ENCODE data around the gene VWF.

Gene VWF

GRCh38 chr12:6061660-6062059 lies 62.8 kb downstream of the VWF start:
- Histone ChIP-seq H3K36me3 (ENCODE audit: insufficient read depth, low read length) (no peaks in the 10 kb centered on the region), H3K27ac (ENCODE audit: low read depth, low read length, poor library complexity, severe bottlenecking) (no peak overlapping the region), H3K4me3 (ENCODE audit: low read depth, low read length, poor library complexity, severe bottlenecking) (no peak overlapping the region), H2AFZ (ENCODE audit: low read length) (no peak overlapping the region), H4K20me1 (ENCODE audit: insufficient read depth, low read length) (no peaks in the 10 kb centered on the region), H3K9me3 (ENCODE audit: low read length) (no peaks in the 10 kb centered on the region), H3K4me2 (ENCODE audit: low read length) (no peak overlapping the region), H3K9ac (ENCODE audit: low read length) (no peak overlapping the region), H3F3A (ENCODE audit: insufficient read depth, low read length) (no peaks in the 10 kb centered on the region), H3K4me1 (ENCODE audit: insufficient read depth, low read length, severe bottlenecking) (no peaks in the 10 kb centered on the region), H3K27me3 (ENCODE audit: insufficient read depth, low read length) (no peaks in the 10 kb centered on the region), H3K9me2 (ENCODE audit: low read depth, low read length) (no peaks in the 10 kb centered on the region), H3K79me2 (ENCODE audit: insufficient read depth, low read length) (no peaks in the 10 kb centered on the region)
- TF ChIP-seq CTCF (IDR thresholded peaks at IDR 0.05; ENCODE audit: low read length) (no peak), EZH2 (IDR thresholded peaks at IDR 0.05; ENCODE audit: borderline replicate concordance, low read length) (no peak)

GRCh38 chr12:6059860-6060565 lies 64.5 kb downstream of the VWF start:
- Histone ChIP-seq H3K9me2 (ENCODE audit: low read depth, low read length) (no peaks in the 10 kb centered on the region), H3K36me3 (ENCODE audit: insufficient read depth, low read length) (no peaks in the 10 kb centered on the region), H3K4me3 (ENCODE audit: low read depth, low read length, poor library complexity, severe bottlenecking) (no peak overlapping the region), H3K9me3 (ENCODE audit: low read length) (no peaks in the 10 kb centered on the region), H3F3A (ENCODE audit: insufficient read depth, low read length) (no peaks in the 10 kb centered on the region), H3K27me3 (ENCODE audit: insufficient read depth, low read length) (no peaks in the 10 kb centered on the region), H3K79me2 (ENCODE audit: insufficient read depth, low read length) (no peaks in the 10 kb centered on the region), H3K4me2 (ENCODE audit: low read length) (no peak overlapping the region), H3K4me1 (ENCODE audit: insufficient read depth, low read length, severe bottlenecking) (no peaks in the 10 kb centered on the region), H3K9ac (ENCODE audit: low read length) (no peak overlapping the region), H4K20me1 (ENCODE audit: insufficient read depth, low read length) (no peaks in the 10 kb centered on the region), H2AFZ (ENCODE audit: low read length) (no peak overlapping the region), H3K27ac (ENCODE audit: low read depth, low read length, poor library complexity, severe bottlenecking) (no peak overlapping the region)
- TF ChIP-seq EZH2 (IDR thresholded peaks at IDR 0.05; ENCODE audit: borderline replicate concordance, low read length), result no peak
- TF ChIP-seq CTCF (IDR thresholded peaks at IDR 0.05; ENCODE audit: low read length), result no peak

- Histone ChIP-seq H2AFZ (ENCODE audit: low read length) (no peak overlapping the region), H3K4me1 (ENCODE audit: insufficient read depth, low read length, severe bottlenecking) (no peaks in the 10 kb centered on the region), H4K20me1 (ENCODE audit: insufficient read depth, low read length) (no peaks in the 10 kb centered on the region), H3K9ac (ENCODE audit: low read length) (no peak overlapping the region), H3K4me2 (ENCODE audit: low read length) (no peak overlapping the region), H3K79me2 (ENCODE audit: insufficient read depth, low read length) (no peaks in the 10 kb centered on the region), H3K27ac (ENCODE audit: low read depth, low read length, poor library complexity, severe bottlenecking) (no peak overlapping the region), H3K4me3 (ENCODE audit: low read depth, low read length, poor library complexity, severe bottlenecking) (no peak overlapping the region), H3F3A (ENCODE audit: insufficient read depth, low read length) (no peaks in the 10 kb centered on the region), H3K36me3 (ENCODE audit: insufficient read depth, low read length) (no peaks in the 10 kb centered on the region), H3K9me2 (ENCODE audit: low read depth, low read length) (no peaks in the 10 kb centered on the region), H3K27me3 (ENCODE audit: insufficient read depth, low read length) (no peaks in the 10 kb centered on the region), H3K9me3 (ENCODE audit: low read length) (no peaks in the 10 kb centered on the region)
- TF ChIP-seq CTCF (IDR thresholded peaks at IDR 0.05; ENCODE audit: low read length) (no peak), EZH2 (IDR thresholded peaks at IDR 0.05; ENCODE audit: borderline replicate concordance, low read length) (no peak)
These were observed 65.2 kb downstream of the VWF start for GRCh38 chr12:6059221-6059620.

Data from OCI-LY1 (cell line).